HepG2 (cell line): ENCODE measurements around the gene ATAD3C. TPM values are rescaled to one million over a fixed set of nuclear protein-coding genes. Genes with fewer than 3 reads are reported as not detected.
A peak's percentile ranks its signal among the peaks of the same experiment; 100 is the strongest.

ENCODE experiments used
- AGO1 ChIP-seq: fragments of 200-400 bp; formaldehyde crosslinking; IDR thresholded peaks from 2 replicates; pipeline ENCODE4 v1.6.1; 2017; ENCODE audit warnings: mild to moderate bottlenecking, low read depth, low read length, moderate library complexity; ENCODE audit not compliant: poor library complexity, severe bottlenecking
- FUBP1 ChIP-seq: sonication (generic); formaldehyde crosslinking; IDR thresholded peaks from 2 replicates; pipeline ENCODE4 v1.5.1; 2020; ENCODE audit warnings: missing genetic modification reagents, mild to moderate bottlenecking, borderline replicate concordance
- KDM1A ChIP-seq: IDR thresholded peaks from 2 replicates; pipeline ENCODE4 v1.6.1; 2016; ENCODE audit warnings: missing compliant biosample characterization
- NCOR1 ChIP-seq: fragments of 200-600 bp; sonication (generic); IDR thresholded peaks from 2 replicates; pipeline ENCODE4 v1.7.0; 2017; ENCODE audit warnings: antibody characterized with exemption, low read length, borderline replicate concordance
- NRL ChIP-seq: sonication (generic); formaldehyde crosslinking; IDR thresholded peaks from 2 replicates; pipeline ENCODE4 v1.5.0; 2020; ENCODE audit warnings: missing genetic modification reagents, mild to moderate bottlenecking, moderate library complexity, borderline replicate concordance
- PHF21A ChIP-seq: sonication (generic); formaldehyde crosslinking; IDR thresholded peaks from 2 replicates; pipeline ENCODE4 v1.5.0; 2020; ENCODE audit warnings: mild to moderate bottlenecking, missing genetic modification reagents
- SIX4 ChIP-seq: sonication (generic); formaldehyde crosslinking; IDR thresholded peaks from 2 replicates; pipeline ENCODE4 v1.4.0; 2020; ENCODE audit warnings: missing genetic modification reagents
- SKIL ChIP-seq: sonication (generic); formaldehyde crosslinking; IDR thresholded peaks from 2 replicates; pipeline ENCODE4 v1.8.0; 2022; ENCODE audit warnings: missing genetic modification reagents, mild to moderate bottlenecking, moderate library complexity, borderline replicate concordance
- SOX5 ChIP-seq: IDR thresholded peaks from 2 replicates; pipeline ENCODE4 v1.6.1; 2016; ENCODE audit warnings: borderline replicate concordance
- ZGPAT ChIP-seq: IDR thresholded peaks from 2 replicates; pipeline ENCODE4 v1.6.1; 2016; ENCODE audit warnings: mild to moderate bottlenecking
- ZNF263 ChIP-seq: sonication (generic); formaldehyde crosslinking; IDR thresholded peaks from 2 replicates; pipeline ENCODE4 v1.4.0; 2020; ENCODE audit warnings: missing genetic modification reagents
- ZNF337 ChIP-seq: sonication (generic); formaldehyde crosslinking; IDR thresholded peaks from 2 replicates; pipeline ENCODE4 v1.5.1; 2020; ENCODE audit warnings: missing genetic modification reagents, low read depth, mild to moderate bottlenecking, borderline replicate concordance
- ZNF407 ChIP-seq: sonication (generic); formaldehyde crosslinking; IDR thresholded peaks from one replicate; pipeline ENCODE4 v1.5.1; 2020; ENCODE audit warnings: mild to moderate bottlenecking, missing genetic modification reagents; ENCODE audit errors: not compliant biosample characterization
- polyA plus RNA-seq, 8 experiments: library from polyadenylated mRNA; depleted of rRNA in 3 of 8; stranded (reverse) in 7 of 8; unstranded in 1 of 8; fragments of >200 nt; fragmentation: Illumina TruSeq in 4 of 8; extraction: Trizol in 4 of 8; gene quantifications; 2 replicates each; pipeline versions ENCODE4 v1.2.1 to v1.2.3, GENCODE V29; 2011 to 2016; ENCODE audit warnings: low read depth in 4 of 8, missing spikeins in 1 of 8, mixed read lengths in 1 of 8; ENCODE audit not compliant: insufficient read depth in 1 of 8
- total RNA-seq, 5 experiments: library from RNA; depleted of rRNA; stranded (reverse); fragments of >200 nt; fragmentation: Illumina TruSeq; extraction: Trizol; gene quantifications; 2 replicates each; pipeline ENCODE4 v1.2.3, GENCODE V29; 2016; ENCODE audit warnings: low read depth in 1 of 5

The ATAD3C gene
- total and polyA plus RNA-seq, 2 of the 13 experiments (the other 11 are each of a cell fraction or from before 2014, with no cell fraction given), result 2.4 to 3.2 TPM

GRCh38 chr1:1400576-1401456 is 48.7 kb upstream of the ATAD3C start (continued):
- TF ChIP-seq AGO1 (peak; percentile 72), SOX5 (CRISPR knock-in tag) (peak; percentile 92), ZNF337 (CRISPR knock-in tag) (no peak), SKIL (peak; percentile 100), NCOR1 (peak; percentile 94), ZNF407 (CRISPR knock-in tag) (peak; percentile 39), ZGPAT (CRISPR knock-in tag) (peak; percentile 96), NRL (CRISPR knock-in tag) (peak; percentile 47), FUBP1 (no peak; the same call in 1 of the 2 replicates), KDM1A (CRISPR knock-in tag) (peak; percentile 84), ZNF263 (CRISPR knock-in tag) (peak; percentile 70), SIX4 (CRISPR knock-in tag) (peak; percentile 78), PHF21A (peak; percentile 98)
